ENCODE results near the gene NCR3LG1. TPM values are rescaled to one million over a fixed set of nuclear protein-coding genes. Genes with fewer than 3 reads are reported as not detected.
A peak's percentile ranks its signal among the peaks of the same experiment; 100 is the strongest.

NCR3LG1 gene
- polyA plus RNA-seq, 1 donor (not counting 4 experiments of a cell fraction or from before 2014, with no cell fraction given), result 3.9 TPM

DNA sequence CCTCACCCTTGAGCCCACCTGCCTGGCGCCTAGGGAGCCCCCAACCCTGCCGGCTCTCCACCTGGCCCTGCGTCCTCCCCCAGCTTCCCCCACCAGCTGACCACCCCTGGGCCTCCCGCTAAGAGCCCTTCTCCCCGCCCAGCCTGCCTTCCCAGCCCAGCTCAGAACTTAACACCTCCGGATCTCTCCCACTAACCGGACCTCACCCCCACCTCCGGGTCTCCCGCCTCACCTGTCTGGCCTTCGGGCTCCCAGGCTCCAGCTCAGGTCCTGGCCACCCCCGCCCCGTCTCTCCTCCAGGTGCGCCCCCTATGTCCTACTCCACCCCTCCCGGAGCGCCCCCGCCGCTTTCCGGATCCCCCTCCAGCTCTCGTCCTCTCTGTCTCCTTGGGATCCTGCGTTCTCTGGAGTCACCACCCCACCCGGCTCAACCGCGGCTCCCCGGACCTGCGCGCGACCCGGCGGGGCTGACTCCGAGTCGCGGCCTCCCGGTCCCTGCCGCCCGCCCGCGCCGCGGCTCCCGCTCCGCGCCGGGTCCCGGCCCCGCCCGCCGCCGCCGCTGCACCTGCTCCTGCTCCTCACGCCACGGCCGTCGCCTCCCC is 37.1 kb downstream of the NCR3LG1 start, which contains the start of gene KCNJ11:
Gene KCNJ11, minus strand, starts transcription at position 51 of the 602 bp plus-strand sequence. CDS start 568 bp downstream, outside the sequence.
- H3K27me3 ChIP-seq (ENCODE audit: control insufficient read depth, extremely low read depth, insufficient read depth, low read length), result peaks cover 13% of the 10 kb centered on the region
- FAIRE-seq, result no peak
- peak within 1 kb of the TSS; percentile 34 to 55 (median 43) for H3K4me3 ChIP-seq (ENCODE audit: control insufficient read depth in 2 of 3, extremely low read depth in 1 of 3, insufficient read depth in 2 of 3, low read depth in 1 of 3, low read length in 3 of 3)
- no peak within 1 kb of the TSS for H3K27ac ChIP-seq (ENCODE audit: control insufficient read depth, insufficient read depth, low read length)
- H3K79me2 ChIP-seq (ENCODE audit: control insufficient read depth, insufficient read depth, low read length), result no peaks in the 10 kb centered on the region
- TF ChIP-seq EZH2 (IDR thresholded peaks at IDR 0.05; ENCODE audit: low read length), result no peak
- TF ChIP-seq, protein P1, sequence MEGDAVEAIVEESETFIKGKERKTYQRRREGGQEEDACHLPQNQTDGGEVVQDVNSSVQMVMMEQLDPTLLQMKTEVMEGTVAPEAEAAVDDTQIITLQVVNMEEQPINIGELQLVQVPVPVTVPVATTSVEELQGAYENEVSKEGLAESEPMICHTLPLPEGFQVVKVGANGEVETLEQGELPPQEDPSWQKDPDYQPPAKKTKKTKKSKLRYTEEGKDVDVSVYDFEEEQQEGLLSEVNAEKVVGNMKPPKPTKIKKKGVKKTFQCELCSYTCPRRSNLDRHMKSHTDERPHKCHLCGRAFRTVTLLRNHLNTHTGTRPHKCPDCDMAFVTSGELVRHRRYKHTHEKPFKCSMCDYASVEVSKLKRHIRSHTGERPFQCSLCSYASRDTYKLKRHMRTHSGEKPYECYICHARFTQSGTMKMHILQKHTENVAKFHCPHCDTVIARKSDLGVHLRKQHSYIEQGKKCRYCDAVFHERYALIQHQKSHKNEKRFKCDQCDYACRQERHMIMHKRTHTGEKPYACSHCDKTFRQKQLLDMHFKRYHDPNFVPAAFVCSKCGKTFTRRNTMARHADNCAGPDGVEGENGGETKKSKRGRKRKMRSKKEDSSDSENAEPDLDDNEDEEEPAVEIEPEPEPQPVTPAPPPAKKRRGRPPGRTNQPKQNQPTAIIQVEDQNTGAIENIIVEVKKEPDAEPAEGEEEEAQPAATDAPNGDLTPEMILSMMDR (optimal IDR thresholded peaks at IDR 0.05 in 1 of 3, IDR thresholded peaks at IDR 0.05 in 1 of 3, conservative IDR thresholded peaks at IDR 0.05 in 1 of 3; ENCODE audit: extremely low read depth in 1 of 3, insufficient read depth in 2 of 3, low read length in 3 of 3), result no peak
- peak within 1 kb of the TSS; percentile 52 for H2AFZ ChIP-seq (ENCODE audit: control insufficient read depth, low read length)
- no peaks in the 10 kb centered on the region for H4K20me1 ChIP-seq (ENCODE audit: control insufficient read depth, extremely low read depth, insufficient read depth, low read length)
- no peaks in the 10 kb centered on the region for H3K9me1 ChIP-seq (ENCODE audit: control insufficient read depth, extremely low read depth, insufficient read depth, low read length)
- H3K9me3 ChIP-seq (ENCODE audit: control insufficient read depth, low read depth, low read length), result no peaks in the 10 kb centered on the region
- no peak within 1 kb of the TSS for H3K9ac ChIP-seq (ENCODE audit: control insufficient read depth, extremely low read depth, insufficient read depth, low read length)
- H3K4me1 ChIP-seq (ENCODE audit: control insufficient read depth, extremely low read depth, insufficient read depth, low read length), result no peaks in the 10 kb centered on the region
- dilution Hi-C loops (cut with MboI; ENCODE audit: extremely low pct_ligation_motif_present, low sequenced_read_pairs), result no loop called here
- H3K36me3 ChIP-seq (ENCODE audit: control insufficient read depth in 2 of 2, extremely low read depth in 1 of 2, insufficient read depth in 2 of 2, low read length in 2 of 2), result no peaks in the 10 kb centered on the region
- peak within 1 kb of the TSS; percentile 58 for H3K4me2 ChIP-seq (ENCODE audit: control insufficient read depth, extremely low read depth, insufficient read depth, low read depth, low read length)
- no peak for DNase-seq (ENCODE audit: low read depth, low spot score)

DNA sequence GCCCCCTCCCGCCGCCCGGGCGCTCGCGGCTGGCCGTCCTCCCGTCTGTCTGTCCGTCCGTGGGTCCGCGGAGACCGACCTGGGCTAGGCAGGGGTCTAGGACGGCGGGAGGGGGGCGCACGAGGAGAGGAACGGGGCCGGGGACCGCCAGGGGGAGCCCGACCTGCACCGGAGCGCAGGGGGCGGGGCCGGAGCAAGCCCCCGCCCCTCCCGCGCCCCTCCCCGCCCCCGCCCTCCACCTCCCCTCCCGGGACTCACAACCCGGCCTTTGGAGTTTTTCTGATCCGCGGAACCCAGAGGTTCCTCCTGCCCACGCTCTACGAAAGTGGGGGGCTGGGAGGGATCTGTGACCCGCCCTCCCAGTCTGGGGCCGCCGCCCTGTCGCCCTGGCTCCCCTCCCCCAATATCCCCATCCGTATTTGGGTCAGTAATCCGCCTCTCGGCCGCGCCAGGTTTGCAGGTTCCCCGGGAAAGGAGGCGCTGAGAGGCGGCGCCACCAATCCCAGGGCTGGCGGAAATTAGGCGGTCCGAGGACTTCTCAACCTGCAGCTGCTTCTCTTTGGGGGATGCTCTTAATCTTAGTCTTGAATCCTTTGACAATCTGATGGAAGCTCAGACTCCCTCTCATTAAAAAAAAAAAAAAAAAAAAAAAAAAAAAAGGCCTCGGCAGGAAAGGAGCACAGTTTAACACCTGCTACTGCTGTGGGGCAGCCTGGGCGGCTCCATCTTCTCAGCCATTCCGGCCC is 37.8 kb downstream of the NCR3LG1 start:
- peak overlapping the region; percentile 52 for H2AFZ ChIP-seq (ENCODE audit: control insufficient read depth, low read length)
- H3K9me3 ChIP-seq (ENCODE audit: control insufficient read depth, low read depth, low read length), result no peaks in the 10 kb centered on the region
- no peak for TF ChIP-seq EZH2 (IDR thresholded peaks at IDR 0.05; ENCODE audit: low read length)
- TF ChIP-seq, protein P1 (optimal IDR thresholded peaks at IDR 0.05 in 1 of 3, IDR thresholded peaks at IDR 0.05 in 1 of 3, conservative IDR thresholded peaks at IDR 0.05 in 1 of 3; ENCODE audit: extremely low read depth in 1 of 3, insufficient read depth in 2 of 3, low read length in 3 of 3), result peak in 2 of 3 experiments; percentile 63 to 65
- no peaks in the 10 kb centered on the region for H4K20me1 ChIP-seq (ENCODE audit: control insufficient read depth, extremely low read depth, insufficient read depth, low read length)
- peak overlapping the region; percentile 58 for H3K4me2 ChIP-seq (ENCODE audit: control insufficient read depth, extremely low read depth, insufficient read depth, low read depth, low read length)
- no peaks in the 10 kb centered on the region for H3K4me1 ChIP-seq (ENCODE audit: control insufficient read depth, extremely low read depth, insufficient read depth, low read length)
- H3K36me3 ChIP-seq (ENCODE audit: control insufficient read depth in 2 of 2, extremely low read depth in 1 of 2, insufficient read depth in 2 of 2, low read length in 2 of 2), result no peaks in the 10 kb centered on the region
- H3K79me2 ChIP-seq (ENCODE audit: control insufficient read depth, insufficient read depth, low read length), result no peaks in the 10 kb centered on the region
- H3K9ac ChIP-seq (ENCODE audit: control insufficient read depth, extremely low read depth, insufficient read depth, low read length), result no peak overlapping the region
- peak overlapping the region; percentile 34 to 55 (median 38) for H3K4me3 ChIP-seq (ENCODE audit: control insufficient read depth in 2 of 3, extremely low read depth in 1 of 3, insufficient read depth in 2 of 3, low read depth in 1 of 3, low read length in 3 of 3)
- peaks cover 13% of the 10 kb centered on the region for H3K27me3 ChIP-seq (ENCODE audit: control insufficient read depth, extremely low read depth, insufficient read depth, low read length)
- no peaks in the 10 kb centered on the region for H3K9me1 ChIP-seq (ENCODE audit: control insufficient read depth, extremely low read depth, insufficient read depth, low read length)
- no peak for FAIRE-seq
- H3K27ac ChIP-seq (ENCODE audit: control insufficient read depth, insufficient read depth, low read length), result no peak overlapping the region
- dilution Hi-C loops (cut with MboI; ENCODE audit: extremely low pct_ligation_motif_present, low sequenced_read_pairs), result no loop called here
- no peak for DNase-seq (ENCODE audit: low read depth, low spot score)

Measured in keratinocyte (primary cell).